PC-3 (cell line): ENCODE results near the gene ADCY3. TPM values are rescaled to one million over a fixed set of nuclear protein-coding genes. Genes with fewer than 3 reads are reported as not detected.

ENCODE experiments used
- ATAC-seq: fragments of 200-7000 bp; cut with Tn5 transposase; 2 replicates; pipeline ENCODE4 v1.9.1; 2020; ENCODE audit warnings: mild to moderate bottlenecking, moderate library complexity
- BruUV-seq: library from RNA; stranded (reverse); fragments of 400-500 nt; replicated peaks from 2 replicates; lab custom pipeline; 2021; lab: Mats Ljungman, UMichigan
- CTCF ChIA-PET: fragments of 300-600 bp; sonication (Branson Sonifier 250); formaldehyde crosslinking; loops from one replicate; lab custom pipeline; 2022; ENCODE audit warnings: antibody characterized with exemption; lab: Charles Lee
- POLR2A ChIA-PET: fragments of 300-600 bp; sonication (Branson Sonifier 250); formaldehyde crosslinking; loops from one replicate; lab custom pipeline; 2022; ENCODE audit warnings: antibody characterized with exemption; ENCODE audit not compliant: unreplicated experiment; lab: Charles Lee
- DNase-seq: peaks from one replicate; pipeline ENCODE4 v3.0.0-alpha.2; 2015
- H2AFZ ChIP-seq: fragments of 300-600 bp; sonication (generic); 2 replicates; pipeline ENCODE4 v1.6.0; 2016; ENCODE audit warnings: antibody characterized with exemption, low read length
- H3F3A ChIP-seq: fragments of 300-600 bp; sonication (generic); one replicate; pipeline ENCODE4 v1.6.0; 2017; ENCODE audit warnings: antibody characterized with exemption, low read length, control low read depth, mild to moderate bottlenecking; ENCODE audit not compliant: unreplicated experiment
- H3K27ac ChIP-seq: fragments of 300-600 bp; sonication (generic); 2 replicates; pipeline ENCODE4 v1.5.1; 2016; ENCODE audit warnings: mild to moderate bottlenecking, low read length
- H3K27me3 ChIP-seq: fragments of 300-600 bp; sonication (generic); 2 replicates; pipeline ENCODE4 v1.6.1; 2016; ENCODE audit warnings: low read length, mixed read lengths
- H3K36me3 ChIP-seq: fragments of 300-600 bp; sonication (generic); 2 replicates; pipeline ENCODE4 v1.6.1; 2016; ENCODE audit warnings: low read depth, mixed run types, low read length, mixed read lengths
- H3K4me1 ChIP-seq: fragments of 300-600 bp; sonication (generic); 2 replicates; pipeline ENCODE4 v1.5.1; 2016; ENCODE audit warnings: low read length; ENCODE audit not compliant: insufficient read depth
- H3K4me2 ChIP-seq: fragments of 300-600 bp; sonication (generic); 2 replicates; pipeline ENCODE4 v1.6.0; 2016; ENCODE audit warnings: low read length
- H3K4me3 ChIP-seq: fragments of 300-600 bp; sonication (generic); 2 replicates; pipeline ENCODE4 v1.5.1; 2016; ENCODE audit warnings: mild to moderate bottlenecking, low read length, mixed read lengths
- H3K79me2 ChIP-seq: fragments of 300-600 bp; sonication (generic); 2 replicates; pipeline ENCODE4 v1.6.1; 2017; ENCODE audit warnings: low read length, mixed read lengths
- H3K9ac ChIP-seq: fragments of 300-600 bp; sonication (generic); 2 replicates; pipeline ENCODE4 v1.6.0; 2016; ENCODE audit warnings: mild to moderate bottlenecking, low read length
- H3K9me2 ChIP-seq: fragments of 300-600 bp; sonication (generic); replicated peaks from 2 replicates; pipeline ENCODE4 v1.6.1; 2016; ENCODE audit warnings: mixed run types, low read length, mixed read lengths
- H3K9me3 ChIP-seq: fragments of 300-600 bp; sonication (generic); 2 replicates; pipeline ENCODE4 v1.6.1; 2016; ENCODE audit warnings: low read length, mixed read lengths
- H4K20me1 ChIP-seq: fragments of 300-600 bp; sonication (generic); 2 replicates; pipeline ENCODE4 v1.6.1; 2016; ENCODE audit warnings: low read length, mixed read lengths
- CTCF ChIP-seq: fragments of 300-600 bp; sonication (generic); conservative IDR thresholded peaks from 2 replicates; pipeline ENCODE4 v1.5.1; 2017; ENCODE audit warnings: antibody characterized with exemption, low read depth, mild to moderate bottlenecking, low read length
- EZH2 ChIP-seq: fragments of 300-600 bp; sonication (generic); IDR thresholded peaks from one replicate; pipeline ENCODE4 v1.6.1; 2017; ENCODE audit warnings: antibody characterized with exemption, mild to moderate bottlenecking, low read length; ENCODE audit not compliant: unreplicated experiment
- EZH2phosphoT487 ChIP-seq: fragments of 300-600 bp; sonication (generic); IDR thresholded peaks from 2 replicates; pipeline ENCODE4 v1.6.1; 2018; ENCODE audit warnings: mild to moderate bottlenecking, antibody characterized with exemption, low read length, borderline replicate concordance
- intact Hi-C: fragments of 100-400 bp; cut with micrococcal nuclease; formaldehyde crosslinking; loops from 2 replicates; pipeline ENCODE4 v1.9.0; 2023
- total RNA-seq: library from RNA; depleted of rRNA; stranded (reverse); fragments of >200 nt; gene quantifications from 2 replicates; pipeline ENCODE4 v1.2.3, GENCODE V29; 2014

Gene ADCY3
- total RNA-seq, 1 experiment from 2014 or later = 52.0 TPM

- Histone ChIP-seq H3K27me3 (no peaks in the 10 kb centered on the region), H3K4me3 (no peak overlapping the region), H3K36me3 (no peaks in the 10 kb centered on the region), H3K4me2 (no peak overlapping the region), H3K9ac (no peak overlapping the region), H3K9me3 (no peaks in the 10 kb centered on the region), H4K20me1 (no peaks in the 10 kb centered on the region), H3K4me1 (no peaks in the 10 kb centered on the region), H3K79me2 (no peaks in the 10 kb centered on the region), H3K27ac (no peak overlapping the region), H2AFZ (no peak overlapping the region), H3K9me2 (no peaks in the 10 kb centered on the region), H3F3A (no peaks in the 10 kb centered on the region)
- BruUV-seq = no TSS peak
- ChIA-PET CTCF (no interaction called here), POLR2A (no interaction called here)
- no peak for ATAC-seq
- intact Hi-C loops = no loop called here
- DNase-seq = no peak
- TF ChIP-seq EZH2phosphoT487 (no peak), CTCF (no peak), EZH2 (no peak)
These were observed 77.7 kb downstream of the ADCY3 start for GRCh38 chr2:24842081-24843050.

GRCh38 chr2:24840962-24841945 is 78.8 kb downstream of the ADCY3 start:
- BruUV-seq = no TSS peak
- no peak overlapping the region for H3K27ac ChIP-seq
- H3K9me2 ChIP-seq = no peaks in the 10 kb centered on the region
- no peak for TF ChIP-seq EZH2
- no peak for TF ChIP-seq EZH2phosphoT487
- H3K9me3 ChIP-seq = no peaks in the 10 kb centered on the region
- H3K4me2 ChIP-seq = no peak overlapping the region
- no peaks in the 10 kb centered on the region for H3K36me3 ChIP-seq
- no peak for DNase-seq
- no peaks in the 10 kb centered on the region for H3K79me2 ChIP-seq
- H4K20me1 ChIP-seq = no peaks in the 10 kb centered on the region
- H3F3A ChIP-seq = no peaks in the 10 kb centered on the region
- H3K9ac ChIP-seq = no peak overlapping the region
- H3K4me3 ChIP-seq = no peak overlapping the region
- intact Hi-C loops = no loop called here
- ChIA-PET CTCF (no interaction called here), POLR2A (no interaction called here)
- no peak for ATAC-seq
- H3K27me3 ChIP-seq = no peaks in the 10 kb centered on the region
- no peaks in the 10 kb centered on the region for H3K4me1 ChIP-seq
- no peak overlapping the region for H2AFZ ChIP-seq

GRCh38 chr2:24840164-24840869 is 79.7 kb downstream of the ADCY3 start:
- no peak overlapping the region for H3K4me2 ChIP-seq
- H3K4me3 ChIP-seq = no peak overlapping the region
- H4K20me1 ChIP-seq = no peaks in the 10 kb centered on the region
- TF ChIP-seq EZH2 = no peak
- TF ChIP-seq EZH2phosphoT487 = no peak
- TF ChIP-seq CTCF = no peak
- DNase-seq (no peak), ATAC-seq (no peak)
- CTCF ChIA-PET = no interaction called here
- H3K79me2 ChIP-seq = no peaks in the 10 kb centered on the region
- no peak overlapping the region for H3K9ac ChIP-seq
- no peaks in the 10 kb centered on the region for H3F3A ChIP-seq
- no peaks in the 10 kb centered on the region for H3K36me3 ChIP-seq
- no peaks in the 10 kb centered on the region for H3K27me3 ChIP-seq
- POLR2A ChIA-PET = no interaction called here
- no TSS peak for BruUV-seq
- H3K4me1 ChIP-seq = no peaks in the 10 kb centered on the region
- no peak overlapping the region for H2AFZ ChIP-seq
- H3K9me3 ChIP-seq = no peaks in the 10 kb centered on the region
- H3K9me2 ChIP-seq = no peaks in the 10 kb centered on the region
- H3K27ac ChIP-seq = no peak overlapping the region
- intact Hi-C loops = no loop called here
